NCI-H2171 (cell line): ENCODE data around the gene ATP5MG.
A peak's percentile ranks its signal among the peaks of the same experiment; 100 is the strongest.
"Not testable (repeated sequence)": the region's sequence is repeated elsewhere in the genome, so short reads cannot be mapped to it uniquely, and the experiment has no call there.

Experiments used
- DNase-seq: peaks from one replicate; lab custom pipeline; 2025; lab: John Stamatoyannopoulos, UW

ATP5MG gene

GRCh38 chr11:118401151-118401879 is at the start of gene ATP5MG:
Gene ATP5MG, plus strand, starts transcription at chr11:118401606. Its CDS starts 60 bp downstream, at chr11:118401666.
- DNase-seq = peak; percentile 69

- no peak for DNase-seq
Measured at GRCh38 chr11:118353084-118353710, 48.2 kb upstream of the ATP5MG start.

- DNase-seq = no peak
Measured at GRCh38 chr11:118358071-118358470, 43.3 kb upstream of the ATP5MG start.

DNA sequence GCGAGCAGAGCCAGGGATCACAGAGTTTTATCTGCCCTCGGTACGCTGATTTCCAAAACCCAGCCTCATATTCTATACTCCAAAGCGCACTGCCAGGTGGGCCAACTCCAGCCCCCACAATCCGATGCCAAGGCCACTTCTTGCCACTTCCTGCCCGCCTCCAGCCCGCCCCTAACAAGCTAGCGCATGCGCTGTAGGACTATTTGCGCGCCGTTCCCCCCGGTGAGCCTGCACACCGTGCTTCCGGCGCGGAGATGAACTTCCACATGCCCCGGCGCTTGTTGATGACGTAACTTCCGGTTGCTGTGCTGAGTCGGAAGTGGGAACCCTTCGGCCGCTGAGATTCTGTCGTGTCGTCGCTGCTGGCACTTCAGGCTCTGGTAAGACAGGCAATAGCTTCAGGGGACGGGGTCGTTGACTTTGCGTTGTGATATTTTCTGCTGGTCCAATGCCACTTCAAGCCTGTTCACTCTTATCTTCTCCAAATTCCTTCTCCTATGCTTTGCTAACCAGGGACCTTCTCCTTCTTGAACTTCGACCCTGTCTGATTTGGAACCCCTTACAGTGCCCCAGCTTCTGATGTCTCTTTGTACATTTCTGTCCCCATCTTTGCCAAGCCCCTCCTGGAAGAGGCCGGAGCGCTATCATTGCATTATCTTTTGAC is 42.0 kb upstream of the ATP5MG start, which contains the start of gene UBE4A:
Gene UBE4A, plus strand, starts transcription at position 306 of the 664 bp plus-strand sequence. CDS start 5,481 bp downstream, outside the sequence.
- peak; percentile 75 for DNase-seq

GRCh38 chr11:118364956-118365615 is 36.3 kb upstream of the ATP5MG start:
- peak; percentile 2 for DNase-seq

DNA sequence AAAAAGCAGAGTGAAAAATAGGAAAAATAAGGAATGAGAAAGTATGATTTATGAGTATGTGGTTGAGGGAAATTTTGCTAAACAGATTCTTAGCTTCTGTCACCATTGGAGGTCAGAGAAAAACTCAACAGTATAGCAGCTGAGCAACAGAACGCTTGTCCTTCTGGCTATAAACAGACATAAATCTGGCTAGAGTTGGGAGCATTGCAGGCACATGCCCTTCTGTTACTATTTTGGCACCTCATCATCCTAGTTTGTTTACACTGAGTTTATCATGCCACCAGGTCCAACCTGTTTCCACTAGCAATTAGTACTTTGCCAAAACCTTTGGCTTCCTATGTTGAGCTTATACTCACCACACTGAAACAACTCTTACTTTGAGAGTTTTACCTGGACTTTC is 35.1 kb upstream of the ATP5MG start:
- peak; percentile 9 for DNase-seq

DNA sequence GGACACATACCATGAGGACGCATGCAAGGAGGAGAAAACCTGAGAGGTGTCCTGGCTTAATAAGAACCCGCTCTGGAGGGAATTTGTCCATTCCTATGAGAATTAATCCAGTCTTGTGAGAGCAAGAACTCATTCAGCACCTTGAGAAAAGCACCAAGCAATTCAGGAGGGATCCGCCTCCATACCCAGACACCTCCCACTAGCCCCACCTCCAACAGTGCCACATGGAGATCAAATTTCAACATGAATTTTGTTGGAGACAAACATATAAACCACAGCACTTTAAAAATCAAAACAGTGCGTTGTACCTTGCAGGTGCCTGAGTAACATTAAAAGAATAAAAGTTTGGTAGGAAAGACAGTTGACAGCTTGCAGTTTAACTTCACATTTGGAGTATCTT is 30.6 kb upstream of the ATP5MG start:
- DNase-seq = no peak

DNA sequence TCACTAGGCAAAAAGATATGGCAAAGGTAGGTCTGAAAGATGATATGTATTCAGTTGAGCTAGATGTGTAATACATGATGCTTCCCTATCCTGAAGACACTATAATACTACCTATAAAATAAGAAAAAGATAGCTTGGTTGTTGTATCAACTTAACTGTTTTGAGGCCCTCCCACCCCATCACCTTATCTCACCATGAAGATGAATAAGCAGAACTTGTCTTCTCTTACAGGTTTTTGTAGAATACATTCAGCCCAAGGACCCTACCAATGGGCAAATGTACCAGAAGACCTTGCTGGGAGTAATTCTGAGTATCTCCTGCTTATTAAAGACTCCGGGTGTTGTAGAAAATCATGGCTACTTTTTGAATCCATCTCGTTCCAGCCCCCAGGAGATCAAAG is 28.1 kb upstream of the ATP5MG start:
- DNase-seq = no peak

DNA sequence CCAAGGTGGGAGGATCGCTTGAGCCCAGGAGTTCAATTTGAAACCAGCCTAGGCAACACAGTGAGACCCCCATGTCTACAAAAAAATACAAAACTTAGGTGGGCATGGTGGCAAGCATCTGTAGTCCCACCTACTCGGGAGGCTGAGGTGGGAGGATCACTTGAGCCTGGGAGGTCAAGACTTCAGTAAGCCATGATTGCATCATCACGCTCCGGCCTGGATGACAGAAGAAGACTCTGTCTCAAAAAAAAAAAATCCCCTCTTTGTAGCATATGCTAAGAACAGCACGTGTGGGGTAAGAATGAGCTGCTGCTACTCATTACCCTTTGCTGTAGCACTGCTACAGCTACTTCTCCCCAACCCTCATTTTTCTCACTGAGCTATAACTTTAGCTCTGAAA is 27.5 kb upstream of the ATP5MG start:
- DNase-seq = no peak

GRCh38 chr11:118374729-118375128 is 26.7 kb upstream of the ATP5MG start:
- DNase-seq = no peak

- no peak for DNase-seq
Measured at GRCh38 chr11:118375978-118376377, 25.4 kb upstream of the ATP5MG start.

- no peak for DNase-seq
Measured at GRCh38 chr11:118379497-118379896, 21.9 kb upstream of the ATP5MG start.

GRCh38 chr11:118380571-118380970 is 20.8 kb upstream of the ATP5MG start:
- no peak for DNase-seq

DNA sequence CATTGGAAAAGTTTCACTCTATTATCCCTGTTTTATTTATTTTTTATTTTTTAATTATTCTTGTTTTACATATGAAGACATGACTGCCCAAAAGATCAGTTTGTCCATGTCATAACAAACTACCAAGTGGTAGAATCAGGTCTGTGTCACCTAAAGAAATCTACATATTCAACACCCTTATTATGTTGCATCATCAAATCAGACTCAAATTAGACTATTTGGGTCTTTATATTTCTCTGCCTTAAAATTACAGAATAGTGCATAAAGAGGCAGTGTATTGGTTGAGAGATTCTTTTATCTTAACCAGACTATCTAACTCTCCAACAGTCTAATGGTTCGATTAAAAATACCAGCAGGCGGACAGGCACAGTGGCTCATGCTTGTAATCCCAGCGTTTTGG is 18.5 kb upstream of the ATP5MG start:
- DNase-seq = no peak

GRCh38 chr11:118383657-118384056 is 17.7 kb upstream of the ATP5MG start:
- DNase-seq = no peak

- DNase-seq = no peak
Measured at GRCh38 chr11:118396097-118396501, 5.3 kb upstream of the ATP5MG start.

- no peak for DNase-seq
Measured at GRCh38 chr11:118397448-118397847, 4.0 kb upstream of the ATP5MG start.

GRCh38 chr11:118398791-118399559 is 2.4 kb upstream of the ATP5MG start:
- DNase-seq = no peak

DNA sequence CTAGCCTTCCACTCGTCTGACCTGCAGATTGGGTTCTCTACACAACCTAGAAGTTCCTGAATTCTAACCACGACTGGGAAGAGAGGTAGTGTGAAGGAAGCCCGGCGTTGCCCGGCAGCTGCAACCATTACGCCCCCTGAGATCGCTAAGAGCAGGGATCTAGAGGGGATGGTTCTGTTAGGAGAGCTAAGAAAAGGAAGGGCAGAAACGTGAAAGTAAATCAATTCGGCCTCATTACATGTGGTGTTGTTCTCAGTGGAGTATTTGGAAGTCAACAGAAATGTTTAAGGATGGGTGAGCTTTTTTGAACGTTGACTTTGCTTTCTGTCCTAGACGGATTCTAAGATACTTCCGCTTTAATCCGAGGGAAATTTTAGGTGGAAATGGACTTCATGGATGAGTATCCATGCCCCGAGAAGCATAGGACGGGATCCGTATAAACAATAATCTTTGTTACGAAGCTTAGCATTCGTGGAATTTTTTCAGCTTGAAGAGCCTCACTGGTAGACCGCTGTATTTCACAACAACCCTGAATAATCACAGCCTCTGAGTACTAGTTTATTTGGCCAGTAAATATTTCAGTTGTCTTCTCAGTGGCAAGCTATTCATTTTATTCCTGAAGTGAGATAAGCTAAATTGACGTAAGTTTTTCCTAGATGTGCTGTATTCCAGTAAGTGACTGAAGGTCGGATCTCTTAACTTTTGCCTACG is 629 bp downstream of the ATP5MG start:
- no peak for DNase-seq

- DNase-seq = not testable (repeated sequence)
Measured at GRCh38 chr11:118402594-118402993, 1.2 kb downstream of the ATP5MG start.

GRCh38 chr11:118406599-118407166 is 5.3 kb downstream of the ATP5MG start:
- peak; percentile 72 for DNase-seq
